HG02588 (cell line): ENCODE data around the gene PRKD2.
"Not testable (repeated sequence)": the region's sequence is repeated elsewhere in the genome, so short reads cannot be mapped to it uniquely, and the experiment has no call there.

ENCODE experiments used
- ATAC-seq: cut with Tn5 transposase; IDR thresholded peaks from one replicate; pipeline ENCODE4 v1.9.1; 2021; ENCODE audit warnings: mild to moderate bottlenecking, moderate library complexity; ENCODE audit not compliant: unreplicated experiment

PRKD2 gene

DNA sequence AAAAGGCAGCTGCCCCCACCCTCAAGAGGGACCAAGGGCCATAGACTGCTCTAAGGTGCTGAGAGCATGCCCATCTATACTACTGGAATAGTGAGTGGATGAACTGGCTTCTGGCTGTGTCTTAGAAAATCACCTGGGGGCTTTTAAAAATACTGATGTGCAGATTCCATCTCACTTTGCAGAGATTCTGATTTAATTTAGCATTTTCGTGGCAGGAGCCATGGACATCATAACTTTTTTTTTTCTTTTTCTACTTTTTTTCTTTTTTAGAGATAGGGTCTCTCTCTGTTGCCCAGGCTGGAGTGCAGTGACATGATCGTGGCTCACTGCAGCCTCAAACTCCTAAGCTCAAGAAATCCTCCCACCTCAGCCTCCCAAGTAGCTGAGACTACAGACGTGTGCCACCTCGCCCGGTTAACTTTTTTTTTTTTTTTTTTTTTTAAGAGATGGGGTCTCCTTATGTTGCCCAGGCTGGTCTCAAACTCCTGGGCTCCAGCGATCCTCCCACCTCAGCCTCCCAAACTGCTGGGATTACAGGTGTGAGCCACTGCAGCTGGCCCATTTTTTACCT lies 4.1 kb downstream of the PRKD2 start:
- not testable (repeated sequence) for ATAC-seq

DNA sequence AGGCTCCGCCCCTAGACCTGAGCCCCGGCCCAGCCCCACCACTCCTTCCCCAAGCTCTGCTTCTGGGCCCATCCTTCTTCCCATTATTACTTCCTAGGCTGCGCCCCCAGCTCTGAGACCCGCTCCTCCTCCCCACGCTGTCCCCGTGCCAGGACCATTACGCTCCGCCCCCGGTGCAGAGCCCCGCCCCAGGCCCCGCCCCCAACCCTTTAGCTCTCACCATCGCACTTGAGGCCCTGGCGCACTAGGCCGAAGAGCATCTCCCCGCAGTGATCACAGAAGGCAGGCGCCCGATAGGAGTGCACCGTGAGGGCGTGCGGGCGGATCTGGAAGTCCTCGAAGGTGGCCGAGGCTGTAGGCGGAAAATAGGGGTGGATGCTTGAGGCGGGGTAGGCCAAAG lies 6.2 kb downstream of the PRKD2 start:
- ATAC-seq = no peak

DNA sequence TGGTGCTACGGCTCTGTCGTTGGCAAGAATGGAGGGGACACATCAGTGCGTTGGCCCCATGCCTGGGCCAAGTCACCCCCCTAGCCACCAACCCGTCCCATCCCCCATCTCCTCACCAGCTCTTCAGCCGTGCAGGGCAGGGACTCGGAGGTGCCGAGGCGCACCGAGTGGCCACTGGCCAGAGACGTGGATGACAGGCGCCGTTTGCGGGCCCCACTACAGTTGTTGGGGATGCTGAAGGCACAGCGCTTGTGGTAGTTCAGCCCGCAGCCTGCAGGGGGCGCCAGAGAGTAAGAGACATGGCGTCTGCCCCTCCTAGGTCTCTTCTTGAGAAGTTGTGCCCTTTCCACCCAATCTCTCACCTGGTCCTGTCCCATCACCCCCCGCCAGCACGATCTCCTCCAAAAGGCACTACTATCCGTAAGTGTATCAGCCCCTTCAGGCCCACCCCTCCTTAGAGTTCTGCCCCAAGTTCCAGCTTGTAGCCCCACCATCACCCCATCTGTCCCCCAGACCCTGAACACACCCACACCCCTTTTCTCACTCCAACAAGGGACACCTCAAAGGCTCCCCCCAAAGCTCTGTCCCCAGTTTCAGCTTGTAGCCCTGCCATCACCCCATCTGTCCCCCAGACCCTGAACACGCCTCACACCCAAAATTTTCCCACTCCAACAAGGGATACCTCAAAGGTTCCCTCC lies 12.4 kb downstream of the PRKD2 start:
- ATAC-seq = no peak

DNA sequence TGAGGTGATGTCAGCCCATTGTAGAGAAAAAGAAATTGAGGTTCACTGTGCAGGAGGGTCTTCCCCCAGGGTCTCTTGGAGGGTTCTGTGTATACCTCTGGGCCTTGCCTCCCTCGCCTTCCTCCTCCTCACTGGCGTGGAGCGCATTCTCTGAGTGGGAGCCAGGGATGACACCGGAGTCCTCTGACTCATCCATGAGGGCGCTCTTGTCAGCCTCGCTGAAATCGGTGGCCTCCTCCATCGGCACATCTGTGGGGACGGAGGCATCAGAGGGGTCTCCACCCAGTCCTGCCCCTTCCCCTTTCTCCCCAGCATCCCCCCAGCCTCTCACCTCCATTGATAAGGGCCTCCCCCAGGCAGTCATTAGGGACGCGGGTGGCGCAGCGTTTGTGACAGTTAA lies 16.2 kb downstream of the PRKD2 start:
- ATAC-seq = no peak

DNA sequence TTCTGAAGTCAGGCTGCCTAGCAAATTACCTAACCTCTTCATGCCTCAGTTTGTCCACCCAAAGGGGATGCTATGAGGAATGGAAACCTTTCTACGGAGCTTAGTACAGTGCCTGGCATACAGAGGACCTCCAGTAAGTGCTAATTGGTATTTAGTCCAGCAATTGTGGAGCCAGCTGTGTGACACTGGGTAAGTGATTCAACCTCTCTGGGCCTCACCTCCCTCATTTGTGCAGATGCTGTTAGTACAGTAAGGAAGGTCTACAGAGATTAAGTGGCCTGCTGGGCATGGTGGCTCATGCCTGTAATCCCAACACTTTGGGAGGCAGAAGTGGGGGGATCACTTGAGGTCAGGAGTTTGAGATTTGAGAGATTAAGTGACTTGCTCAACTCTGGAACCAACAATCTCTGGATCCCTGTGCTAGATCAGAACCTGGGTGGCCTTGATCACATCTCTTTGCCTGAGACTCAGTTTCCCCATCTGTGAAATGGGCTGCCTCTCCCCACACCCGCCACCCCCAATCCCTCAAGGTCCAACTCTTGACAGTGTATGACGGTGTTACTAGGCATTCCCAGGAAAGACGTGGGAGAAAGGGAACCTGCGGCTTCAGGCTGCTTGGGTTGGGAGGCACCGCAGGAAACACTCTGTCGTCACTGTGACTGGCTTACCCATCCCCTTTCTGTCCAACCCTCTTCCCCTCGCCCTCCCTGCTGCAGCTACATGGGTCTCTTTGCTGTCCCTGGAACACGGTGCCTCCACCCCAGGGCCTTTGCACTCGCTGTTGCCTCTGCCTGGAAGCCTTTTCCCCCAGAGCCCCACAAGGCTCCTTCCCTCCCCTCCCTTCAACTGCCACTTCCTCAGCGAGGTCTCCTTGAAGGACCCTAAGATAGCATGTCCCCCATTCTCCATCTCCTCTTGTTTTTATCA lies 18.3 kb downstream of the PRKD2 start:
- no peak for ATAC-seq

DNA sequence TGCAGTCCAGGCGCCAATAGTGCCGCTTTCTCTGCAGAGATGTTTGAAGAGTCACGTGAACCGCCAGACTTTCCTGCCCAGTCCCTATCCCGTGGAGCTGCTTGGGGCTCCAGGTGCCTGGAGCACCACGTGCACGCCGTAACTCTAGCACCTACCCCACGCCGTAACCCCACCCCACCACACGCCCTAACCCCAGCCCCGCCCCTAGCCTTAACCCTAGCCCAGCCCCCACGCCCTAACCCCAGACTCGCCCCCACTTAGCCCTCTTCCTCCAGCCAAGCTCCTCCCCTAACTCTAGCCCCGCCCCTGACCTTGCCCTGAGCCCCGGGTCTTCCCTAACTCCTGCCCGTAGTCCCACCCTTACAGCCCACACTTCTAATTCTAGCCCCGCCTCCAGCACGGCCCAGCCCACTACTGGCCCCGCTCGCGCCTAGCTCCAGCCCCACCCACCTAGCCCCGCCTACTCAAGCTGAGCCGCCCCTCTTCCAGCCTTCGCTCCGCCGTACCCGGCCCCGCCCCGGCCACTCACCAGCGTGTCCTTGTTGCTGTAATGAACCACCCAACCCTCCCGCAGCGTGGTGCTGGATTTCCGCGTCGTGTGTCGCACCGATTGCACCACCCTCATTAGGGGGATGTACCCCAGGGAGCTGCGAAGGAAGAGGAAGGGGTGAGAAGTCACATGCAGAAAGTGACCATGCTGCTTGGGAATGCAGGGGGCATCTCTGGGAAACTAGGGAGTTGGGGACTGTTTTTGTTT lies 19.5 kb downstream of the PRKD2 start:
- ATAC-seq = no peak

DNA sequence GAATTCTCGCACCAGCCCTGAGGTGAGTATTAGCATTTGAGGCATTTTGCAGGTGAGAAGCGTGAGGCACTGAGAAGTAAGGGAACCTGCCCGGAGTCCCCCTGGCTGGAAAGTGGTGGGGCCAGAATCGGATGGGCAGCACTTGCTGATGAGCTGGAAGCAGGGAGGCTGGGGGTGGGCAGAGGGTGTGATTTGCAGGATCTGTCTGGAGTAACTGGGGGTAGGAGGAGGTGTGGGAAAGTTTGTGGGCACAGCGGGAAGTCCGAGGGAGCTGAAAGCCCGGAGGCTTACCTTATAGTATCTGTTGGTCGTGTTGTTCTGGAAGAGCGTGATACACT lies 20.1 kb downstream of the PRKD2 start:
- ATAC-seq = no peak

DNA sequence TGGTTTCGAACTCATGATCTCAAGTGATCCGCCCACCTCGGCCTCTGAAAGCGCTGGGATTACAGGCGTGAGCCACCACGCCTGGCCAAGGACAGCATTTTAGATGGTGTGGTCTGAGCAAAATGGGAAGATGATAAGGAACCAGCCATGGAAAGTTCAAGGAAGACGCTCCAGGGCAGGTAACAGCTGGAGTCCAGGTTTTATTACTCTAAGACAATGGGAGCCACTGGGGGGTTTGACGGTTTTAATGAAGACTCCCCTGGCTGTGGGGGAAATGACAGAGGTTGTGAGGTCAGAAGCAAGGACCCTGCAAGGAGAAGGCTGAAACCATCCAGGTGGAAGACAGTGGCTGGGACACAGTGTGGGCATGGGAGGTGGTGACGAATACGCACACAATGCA lies 20.9 kb downstream of the PRKD2 start:
- ATAC-seq = no peak

DNA sequence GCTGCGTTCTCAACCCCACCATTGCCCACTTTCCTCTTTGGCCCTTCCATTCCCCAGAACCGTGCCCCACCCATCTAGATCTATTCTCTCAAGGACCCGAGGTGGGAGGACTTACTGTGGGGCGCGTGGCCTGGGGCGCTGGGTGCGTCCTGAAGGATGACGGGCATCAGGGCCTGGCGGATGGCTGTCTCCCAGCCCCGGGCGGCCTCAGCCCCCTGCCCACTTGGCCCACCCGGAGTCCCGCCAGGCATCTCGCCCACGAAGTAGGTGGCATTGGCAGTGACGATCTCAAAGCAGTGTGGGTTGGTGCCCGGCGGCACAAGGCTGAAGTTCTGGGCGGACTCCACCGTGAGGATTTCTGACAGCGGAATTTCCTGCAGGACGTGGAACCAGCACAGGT lies 23.2 kb downstream of the PRKD2 start:
- ATAC-seq = no peak

DNA sequence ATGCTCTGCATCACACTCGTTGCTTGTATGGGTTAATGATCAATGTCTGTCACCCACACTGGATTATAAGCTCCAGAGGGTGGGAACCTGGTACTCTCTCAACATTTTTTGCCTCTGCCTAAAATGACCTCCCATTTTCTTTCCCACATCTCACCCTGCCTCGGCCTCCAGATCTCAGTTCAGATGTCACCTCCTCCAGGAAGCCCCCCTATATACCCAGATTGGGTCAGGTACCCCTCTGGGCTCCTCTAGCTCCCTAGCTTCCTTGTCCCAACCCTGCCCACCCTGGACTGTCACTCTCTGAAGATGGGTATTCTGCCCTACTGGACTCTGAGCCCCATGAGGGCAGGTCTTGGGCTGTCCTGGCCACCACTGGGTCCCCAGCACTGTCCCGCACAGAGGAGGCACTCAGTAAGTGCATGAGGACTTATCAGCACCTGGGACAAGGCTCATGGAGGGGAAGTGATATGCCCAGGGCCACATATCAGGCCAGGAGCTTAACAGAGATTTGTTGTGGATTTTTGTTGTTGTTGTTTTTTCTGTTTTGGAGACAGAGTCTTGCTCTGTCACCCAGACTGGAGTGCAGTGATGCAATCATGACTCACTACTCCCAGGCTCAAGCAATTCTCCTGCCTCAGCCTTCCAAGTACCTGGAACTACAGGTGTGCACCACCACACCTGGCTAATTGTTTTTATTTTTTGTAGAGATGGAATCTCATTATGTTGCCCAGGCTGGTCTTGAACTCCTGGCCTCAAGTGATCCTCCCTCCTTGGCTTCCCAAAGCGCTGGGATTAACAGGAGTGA lies 23.8 kb downstream of the PRKD2 start:
- ATAC-seq = no peak

DNA sequence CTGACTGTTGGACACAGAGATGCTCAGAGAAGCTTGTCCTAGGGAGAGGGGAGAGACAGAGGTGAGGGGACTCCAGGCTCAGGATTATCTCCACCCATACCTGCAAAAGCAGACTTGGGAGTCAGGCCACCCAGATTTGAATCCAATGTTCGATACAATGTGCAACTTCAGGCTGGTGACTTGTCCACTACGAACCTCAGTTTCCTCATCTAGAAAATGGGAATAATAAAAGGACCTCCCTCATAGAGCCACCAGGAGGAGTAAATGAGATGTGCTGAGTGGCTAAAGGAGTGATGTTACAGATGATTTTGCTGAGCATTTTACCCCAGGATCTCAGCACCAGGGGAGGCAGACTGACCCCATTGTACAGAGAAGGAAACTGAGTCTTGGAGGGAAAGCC lies 25.0 kb downstream of the PRKD2 start:
- no peak for ATAC-seq

DNA sequence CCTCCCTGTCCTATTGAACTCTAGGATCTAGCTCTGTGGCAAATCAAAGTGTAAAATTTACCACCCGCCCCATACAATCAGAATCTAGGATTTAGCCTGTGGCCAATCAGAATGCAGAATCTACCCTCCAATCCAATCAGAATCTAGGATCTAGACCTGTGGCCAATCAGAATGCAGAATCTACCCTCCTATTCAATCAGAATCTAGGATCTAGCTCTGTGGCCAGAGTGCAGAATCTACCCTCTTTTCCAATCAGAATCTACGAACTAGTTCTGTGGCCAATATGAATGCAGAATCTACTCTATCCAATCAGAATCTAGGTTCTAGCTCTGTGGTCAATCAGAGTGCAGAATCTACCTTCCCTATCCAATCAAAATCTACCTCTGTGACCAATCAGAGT lies 25.8 kb downstream of the PRKD2 start:
- ATAC-seq = no peak

DNA sequence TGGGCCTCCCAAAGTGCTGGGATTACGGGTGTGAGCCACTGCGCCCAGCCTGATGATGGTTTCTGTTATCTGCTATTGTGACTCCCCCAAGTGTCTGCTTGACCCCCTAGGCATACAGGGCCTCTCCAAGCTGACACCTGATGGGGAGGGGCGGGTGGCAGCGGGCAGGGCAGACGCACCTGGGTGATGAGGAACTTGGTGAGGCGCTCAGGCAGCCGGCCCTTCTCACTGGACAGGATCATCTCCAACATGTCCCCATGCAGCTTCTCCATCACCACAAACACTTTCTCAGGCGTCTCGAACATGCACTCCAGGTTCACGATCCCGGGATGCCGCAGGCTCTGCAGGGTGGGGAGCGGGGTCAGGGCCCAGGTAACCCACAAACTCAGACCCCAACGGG lies 27.6 kb downstream of the PRKD2 start:
- no peak for ATAC-seq

DNA sequence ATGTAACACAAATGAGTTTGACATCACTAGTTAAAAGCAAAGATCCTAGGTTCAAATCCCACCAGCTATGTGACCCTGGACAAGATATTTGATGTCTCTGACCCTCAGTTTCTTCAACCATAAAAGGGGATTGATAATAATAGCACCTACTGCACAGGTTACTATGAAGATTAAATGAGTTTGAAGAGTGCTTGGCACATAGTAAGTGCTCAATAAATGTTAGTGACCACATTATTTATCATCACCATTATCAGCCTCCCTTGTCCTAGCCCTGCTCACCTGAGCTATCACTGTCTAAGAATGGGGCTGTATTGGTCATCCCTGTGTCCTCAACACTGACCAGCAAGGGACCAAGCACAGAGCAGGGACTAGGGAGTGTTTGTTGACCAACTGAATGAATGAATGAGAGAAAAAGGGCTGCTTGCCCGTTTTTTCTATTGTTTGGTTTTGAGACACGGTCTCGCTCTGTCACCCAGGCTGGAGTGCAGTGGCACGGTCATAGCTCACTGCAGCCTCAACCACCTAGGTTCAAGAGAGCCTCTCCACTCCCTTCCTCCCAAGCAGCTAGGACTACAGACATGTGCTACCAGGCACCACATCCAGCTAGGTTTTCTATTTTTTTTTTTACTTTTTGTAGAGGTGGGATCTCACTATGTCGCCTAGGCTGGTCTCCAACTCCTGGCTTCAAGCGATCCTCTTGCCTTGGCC lies 29.3 kb downstream of the PRKD2 start:
- ATAC-seq = no peak

DNA sequence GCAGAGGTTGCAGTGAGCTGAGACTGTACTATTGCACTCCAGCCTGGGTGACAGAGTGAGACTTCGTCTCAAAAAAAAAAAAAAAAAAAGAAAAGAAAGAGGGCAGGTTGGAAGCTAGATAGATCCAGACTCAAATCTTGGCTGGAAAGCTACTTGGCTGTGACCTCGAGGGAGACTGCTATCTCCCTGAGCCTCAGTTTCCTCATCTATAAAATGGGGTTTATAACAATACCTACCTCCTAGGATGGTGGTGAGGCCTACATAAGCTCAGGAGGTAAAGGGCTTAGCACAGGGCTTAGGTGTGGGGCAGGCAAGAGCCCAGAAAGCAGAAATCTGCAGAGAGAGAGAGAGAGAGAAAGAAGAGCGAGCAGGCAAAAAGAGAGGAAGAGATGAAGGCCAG lies 31.7 kb downstream of the PRKD2 start:
- no peak for ATAC-seq

DNA sequence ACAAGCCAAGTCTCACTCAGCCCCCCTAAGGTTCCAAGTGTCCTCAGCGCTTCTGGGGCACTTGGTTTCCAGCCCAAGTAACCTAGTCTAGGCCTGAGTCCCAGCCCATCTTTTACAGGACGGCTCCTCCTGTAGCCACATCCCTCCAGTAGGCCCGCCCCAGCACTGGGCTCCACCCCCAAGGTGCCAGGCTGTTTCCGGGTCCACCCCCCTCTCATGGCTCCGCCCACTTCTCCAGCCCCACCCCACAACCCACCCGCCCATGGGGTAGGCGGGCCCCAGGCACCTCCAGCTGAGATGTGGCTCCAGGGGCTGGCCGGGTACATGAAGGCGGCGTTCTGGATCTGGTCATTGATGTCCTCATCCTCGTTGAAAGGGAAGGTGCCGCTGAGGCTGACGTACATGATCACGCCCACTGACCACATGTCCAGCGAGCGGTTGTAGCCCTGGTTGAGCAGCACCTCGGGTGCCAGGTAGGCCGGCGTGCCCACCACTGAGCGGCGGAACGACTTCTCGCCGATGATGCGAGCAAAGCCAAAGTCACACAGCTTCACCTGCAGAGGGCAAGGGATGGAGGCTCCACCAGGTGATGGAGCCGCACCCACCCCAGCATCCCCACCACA lies 38.7 kb downstream of the PRKD2 start:
- ATAC-seq = no peak

DNA sequence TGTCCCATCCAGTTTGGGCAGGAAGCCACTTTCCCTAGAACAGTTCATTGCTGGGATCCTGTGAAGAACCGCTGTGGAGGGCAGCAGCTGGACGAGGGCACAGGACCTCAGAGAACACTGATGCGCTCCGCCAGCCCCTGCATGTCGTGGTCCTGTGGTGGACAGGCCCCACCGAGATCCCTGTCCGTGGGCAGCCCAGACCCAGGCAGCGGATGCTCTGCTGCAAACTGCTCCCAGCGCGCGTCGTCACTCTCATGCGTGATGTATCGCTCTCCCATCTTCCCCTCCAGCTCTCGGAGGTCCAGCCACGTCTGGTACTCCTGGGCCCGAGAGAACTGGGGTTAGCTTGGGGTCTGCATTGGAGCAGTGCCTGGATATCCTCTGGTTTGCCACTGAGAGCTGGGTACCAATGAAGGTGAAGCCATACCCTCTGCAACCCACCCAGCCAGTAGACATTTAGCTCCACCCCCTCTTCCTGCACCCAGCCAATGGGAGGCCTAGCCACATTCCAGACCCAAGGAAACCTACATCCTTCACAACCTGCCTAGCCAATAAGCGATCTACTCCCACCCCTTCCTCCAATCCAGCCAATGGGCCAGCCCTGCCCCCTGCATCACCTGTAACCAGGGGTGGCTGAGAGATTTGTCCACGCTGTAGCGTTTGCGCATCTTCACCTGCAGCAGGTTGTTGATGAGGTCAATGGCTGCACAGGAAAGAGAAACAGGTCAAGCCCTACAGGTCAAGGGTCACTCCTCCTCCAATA lies 42.3 kb downstream of the PRKD2 start:
- ATAC-seq = no peak

DNA sequence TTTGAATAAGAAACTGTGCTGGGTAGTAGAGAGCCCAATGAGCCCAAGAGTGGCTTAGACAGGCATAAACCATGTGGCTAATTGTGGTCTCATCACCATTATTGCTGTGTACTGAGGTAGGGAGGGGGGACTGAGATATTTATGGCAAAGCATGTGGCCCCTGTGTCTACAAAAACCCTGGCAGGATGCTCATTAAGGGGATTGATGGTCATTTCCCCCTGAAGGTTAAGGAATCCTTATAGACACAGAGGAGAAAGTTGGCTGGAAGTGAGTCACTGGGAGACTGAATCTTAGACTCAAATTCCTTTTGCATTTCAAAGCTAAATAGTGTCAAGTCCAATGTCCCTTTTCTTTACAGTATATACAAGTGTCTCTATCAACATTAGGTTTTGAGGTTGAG lies 46.1 kb downstream of the PRKD2 start:
- no peak for ATAC-seq

DNA sequence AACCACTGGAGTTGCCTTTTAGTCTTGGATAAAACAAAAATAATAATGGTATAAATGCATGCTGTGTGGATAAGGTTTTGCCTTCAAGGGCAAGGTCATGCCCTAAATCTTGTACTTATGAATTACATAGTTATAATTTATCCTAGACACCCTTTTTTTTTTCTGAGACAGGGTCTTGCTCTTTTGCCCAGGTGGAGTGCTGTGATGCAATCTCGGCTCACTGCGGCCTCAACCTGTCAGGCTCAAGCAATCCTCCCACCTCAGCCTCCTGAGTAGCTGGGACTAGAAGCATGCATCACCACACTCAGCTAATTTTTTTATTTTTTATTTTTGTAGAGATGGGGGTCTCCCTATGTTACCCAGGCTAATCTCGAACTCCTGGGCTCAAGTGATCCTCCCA lies 48.3 kb downstream of the PRKD2 start:
- no peak for ATAC-seq
